LNCAP (cell line): Measurements from ENCODE around the gene GAREM1.

ENCODE experiments used
- CTCF ChIP-seq: fragments of 450-650 bp; IDR thresholded peaks from 2 replicates; pipeline ENCODE4 v1.5.1; 2017; ENCODE audit warnings: mild to moderate bottlenecking

GAREM1 gene

GRCh38 chr18:32301976-32302743 is 168.5 kb downstream of the GAREM1 start:
- TF ChIP-seq CTCF: no peak

GRCh38 chr18:32301361-32301760 is 169.3 kb downstream of the GAREM1 start:
- TF ChIP-seq CTCF: no peak

- no peak for TF ChIP-seq CTCF
Observed at GRCh38 chr18:32300914-32301313, 169.8 kb downstream of the GAREM1 start.

GRCh38 chr18:32299484-32299883 is 171.2 kb downstream of the GAREM1 start:
- no peak for TF ChIP-seq CTCF

GRCh38 chr18:32298171-32298667 is 172.5 kb downstream of the GAREM1 start:
- no peak for TF ChIP-seq CTCF

GRCh38 chr18:32297579-32298170 is 173.0 kb downstream of the GAREM1 start:
- no peak for TF ChIP-seq CTCF

- TF ChIP-seq CTCF: no peak
Observed at GRCh38 chr18:32296851-32297250, 173.8 kb downstream of the GAREM1 start.
